ENCODE data around the gene LSM6.

LSM6 gene

DNA sequence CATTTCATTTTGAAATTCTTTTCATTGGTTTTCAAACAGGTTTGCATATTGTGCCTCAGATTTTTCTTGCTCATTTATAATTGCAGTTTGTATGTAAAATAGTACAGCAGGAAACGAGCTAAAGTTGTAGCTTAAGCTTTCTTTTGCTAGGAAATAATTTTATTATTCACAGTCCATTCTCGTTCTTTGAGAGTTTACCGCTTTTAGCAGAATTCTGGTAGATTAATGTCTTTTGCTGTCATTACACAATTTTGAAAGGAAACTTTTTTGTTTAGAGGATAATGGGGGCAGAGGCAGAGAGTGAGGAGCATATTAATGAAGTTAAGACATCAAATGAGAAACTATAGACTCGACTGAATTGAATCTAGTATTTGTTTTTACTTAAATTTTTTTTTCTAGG, 10.5 kb downstream of the LSM6 start:
- FAIRE-seq (no peak), DNase-seq (ENCODE audit: low spot score) (no peak)

GRCh38 chr4:146186596-146186995, 11.1 kb downstream of the LSM6 start:
- FAIRE-seq = no peak
- DNase-seq (ENCODE audit: low spot score) = no peak

- no peak for FAIRE-seq
- DNase-seq (ENCODE audit: low spot score) = no peak
Observed at GRCh38 chr4:146190456-146190855, 14.9 kb downstream of the LSM6 start.

- DNase-seq (ENCODE audit: low spot score) (no peak), FAIRE-seq (no peak)
Observed at GRCh38 chr4:146191766-146192458, 16.4 kb downstream of the LSM6 start.

DNA sequence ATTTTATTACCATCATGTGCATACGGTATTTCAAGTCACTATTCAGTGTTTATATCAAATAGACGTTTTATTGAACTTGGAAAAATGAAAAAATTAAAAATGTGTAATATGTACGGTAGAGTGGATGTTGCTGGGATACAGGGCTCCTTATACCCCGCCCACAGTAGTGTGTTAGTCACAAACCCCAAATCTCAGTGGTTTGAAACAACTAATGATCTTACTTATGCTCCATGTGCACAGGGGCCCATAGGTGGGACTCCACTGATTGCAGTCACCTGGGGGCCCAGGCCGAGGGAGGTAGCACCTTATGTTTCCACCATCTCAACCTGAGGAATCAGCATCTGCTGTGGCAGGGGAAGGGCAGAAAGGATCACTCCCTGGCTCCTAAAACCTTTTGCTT, 18.1 kb downstream of the LSM6 start:
- DNase-seq (ENCODE audit: low spot score) (no peak), FAIRE-seq (no peak)

GRCh38 chr4:146194212-146194611, 18.7 kb downstream of the LSM6 start:
- FAIRE-seq = no peak
- no peak for DNase-seq (ENCODE audit: low spot score)

- DNase-seq (ENCODE audit: low spot score) (no peak), FAIRE-seq (no peak)
Observed at GRCh38 chr4:146202665-146203064, 27.1 kb downstream of the LSM6 start.

DNA sequence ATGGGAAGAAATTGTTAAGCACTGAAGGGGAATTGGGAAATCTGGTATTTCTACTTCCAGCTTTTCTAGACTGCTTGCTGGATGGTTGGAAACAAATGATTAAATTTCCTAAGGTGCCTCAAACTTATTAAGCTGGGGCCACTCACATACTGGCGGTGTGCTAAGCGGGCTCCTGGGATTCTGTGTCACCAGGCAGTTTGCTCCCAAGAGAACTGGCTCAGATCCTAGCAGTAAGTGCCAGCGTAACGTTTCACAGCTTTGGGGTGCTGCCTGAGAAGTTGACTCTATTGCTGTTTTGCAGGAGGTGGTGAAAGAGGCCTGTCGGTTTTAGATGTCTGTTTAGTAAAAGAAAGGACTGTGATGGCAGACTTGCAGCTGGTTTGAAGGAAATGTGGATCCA, 31.9 kb downstream of the LSM6 start:
- DNase-seq (ENCODE audit: low spot score) (no peak), FAIRE-seq (no peak)

DNA sequence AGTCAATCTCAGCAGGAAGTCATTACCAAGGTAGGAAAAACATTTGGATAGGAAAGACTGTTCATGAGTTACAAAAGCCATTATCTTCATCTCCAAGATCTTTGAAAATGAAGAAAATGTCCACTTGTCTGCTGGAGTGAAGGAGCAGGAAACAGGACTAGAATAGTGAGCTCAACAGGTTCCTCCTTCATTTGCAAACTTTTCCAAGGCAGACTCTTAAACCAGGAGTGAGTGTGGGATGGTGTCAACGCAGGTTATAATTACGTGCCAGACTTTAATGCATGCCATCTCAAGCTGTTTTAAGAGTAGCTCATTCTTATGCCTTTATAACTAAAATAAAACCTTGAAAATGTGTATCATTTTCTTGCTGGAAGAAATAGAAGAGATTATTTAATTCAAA, 35.4 kb downstream of the LSM6 start:
- no peak for DNase-seq (ENCODE audit: low spot score)

DNA sequence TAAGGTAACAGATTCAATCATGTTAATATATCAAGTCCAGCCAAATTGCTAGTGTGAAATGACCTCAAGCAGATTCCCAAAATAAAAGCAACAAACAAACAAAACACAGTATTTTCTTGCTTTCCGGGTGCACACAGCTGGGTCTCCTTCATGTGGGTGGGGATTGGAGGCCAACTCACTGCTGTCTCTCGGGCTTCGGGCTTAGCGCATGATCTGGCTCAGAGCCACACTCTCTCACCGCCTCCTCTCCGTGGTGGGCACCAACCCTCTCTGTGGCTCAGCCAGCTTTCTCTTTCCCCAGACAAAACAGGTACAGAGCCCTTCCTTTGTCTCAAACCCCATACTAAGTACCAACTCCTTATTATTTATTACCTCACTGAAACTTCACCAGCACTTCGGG, 35.9 kb downstream of the LSM6 start:
- DNase-seq (ENCODE audit: low spot score) = peak; percentile 13
- FAIRE-seq = no peak

More for the DNA sequence above, 35.4 kb downstream of the LSM6 start:
- no peak for FAIRE-seq

GRCh38 chr4:146212781-146213180, 37.3 kb downstream of the LSM6 start:
- no peak for FAIRE-seq
- DNase-seq (ENCODE audit: low spot score) = no peak

- FAIRE-seq (no peak), DNase-seq (ENCODE audit: low spot score) (no peak)
Observed at GRCh38 chr4:146214238-146214637, 38.7 kb downstream of the LSM6 start, which contains the start of gene REELD1. REELD1 (plus strand) TSS chr4:146214538; CDS start chr4:146216953, 2,415 bp downstream.

- no peak for FAIRE-seq
- peak; percentile 61 for DNase-seq (ENCODE audit: low spot score)
Observed at GRCh38 chr4:146222313-146222712, 46.8 kb downstream of the LSM6 start.

DNA sequence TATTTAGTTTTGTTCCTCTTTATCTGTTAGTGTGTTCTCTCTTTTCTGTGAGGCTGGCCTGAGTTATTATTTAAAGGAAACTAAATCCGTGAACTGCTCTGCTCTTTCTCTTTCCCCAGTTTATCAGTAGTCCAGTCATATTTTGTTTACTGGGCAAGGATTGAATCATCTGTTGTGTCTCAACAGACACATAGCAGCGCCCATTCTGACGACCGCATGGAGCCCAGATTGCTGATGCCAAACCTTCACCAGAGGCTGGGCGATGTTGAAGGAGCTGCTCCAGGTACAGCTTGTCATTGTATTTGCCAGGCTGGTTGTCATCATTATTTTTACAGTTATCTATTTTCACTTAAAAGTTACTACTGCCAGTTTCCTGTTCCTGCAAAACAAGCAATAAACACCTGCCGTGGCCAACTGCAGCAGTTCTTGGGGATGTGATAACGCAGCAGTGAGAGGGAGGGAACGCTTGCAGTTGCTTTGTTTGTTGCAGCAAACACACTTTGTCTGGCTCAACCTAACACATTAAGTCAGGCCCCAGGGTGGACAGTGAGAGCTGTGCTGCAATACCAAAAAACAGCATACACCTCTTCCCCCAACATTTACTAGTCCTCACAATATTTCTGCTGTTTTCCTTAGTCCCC, 48.9 kb downstream of the LSM6 start:
- no peak for FAIRE-seq
- DNase-seq (ENCODE audit: low spot score) = no peak

DNA sequence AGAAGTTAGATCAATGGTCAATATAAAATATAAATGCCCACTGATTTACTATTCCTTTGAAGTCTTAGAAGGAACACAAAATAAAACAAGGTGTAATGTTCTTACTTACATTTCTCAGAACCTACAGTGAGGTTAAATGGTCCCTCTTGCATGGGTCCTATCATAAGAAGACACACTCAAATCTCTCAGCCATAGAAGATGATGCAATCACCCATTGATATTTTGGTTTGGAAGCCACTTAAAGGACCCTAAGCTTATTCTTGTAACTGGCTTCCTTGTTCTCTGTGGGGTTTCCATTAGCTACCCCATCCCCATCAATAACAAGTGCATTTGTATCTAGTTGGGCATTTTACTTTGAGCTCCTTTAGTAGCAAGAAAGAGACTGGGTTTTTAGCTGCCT, 53.9 kb downstream of the LSM6 start:
- FAIRE-seq = no peak

GRCh38 chr4:146232131-146232722, 56.7 kb downstream of the LSM6 start:
- FAIRE-seq = no peak
- DNase-seq (ENCODE audit: low spot score) = no peak

More for the DNA sequence above, 53.9 kb downstream of the LSM6 start:
- no peak for DNase-seq (ENCODE audit: low spot score)

DNA sequence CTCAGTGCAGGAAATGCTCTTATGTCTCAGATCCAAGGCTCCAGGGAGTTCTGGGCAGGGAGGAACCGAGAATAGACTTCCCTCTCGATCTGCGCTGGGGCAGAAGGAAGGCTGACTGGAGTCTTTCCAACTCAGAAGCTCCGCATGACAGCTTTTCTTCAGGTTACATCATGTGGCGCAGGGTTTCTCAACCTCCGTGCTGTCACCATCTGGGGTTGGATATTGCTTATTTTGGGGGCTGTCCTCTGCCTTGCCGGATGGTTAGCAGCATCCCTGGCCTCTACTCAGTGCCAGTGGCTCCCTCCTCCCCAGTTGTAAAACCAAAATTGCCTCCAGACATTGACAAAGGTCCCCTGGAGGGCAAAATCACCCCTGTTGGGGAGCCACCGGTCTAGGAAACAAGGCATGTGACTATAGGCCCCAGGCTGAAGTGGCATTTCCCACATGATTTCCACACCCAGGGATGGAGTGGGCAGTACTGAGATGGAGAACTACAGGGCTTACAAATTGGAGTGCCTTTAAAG, 60.2 kb downstream of the LSM6 start:
- no peak for FAIRE-seq
- no peak for DNase-seq (ENCODE audit: low spot score)

- DNase-seq (ENCODE audit: low spot score) (no peak), FAIRE-seq (no peak)
Observed at GRCh38 chr4:146236216-146236615, 60.7 kb downstream of the LSM6 start.

DNA sequence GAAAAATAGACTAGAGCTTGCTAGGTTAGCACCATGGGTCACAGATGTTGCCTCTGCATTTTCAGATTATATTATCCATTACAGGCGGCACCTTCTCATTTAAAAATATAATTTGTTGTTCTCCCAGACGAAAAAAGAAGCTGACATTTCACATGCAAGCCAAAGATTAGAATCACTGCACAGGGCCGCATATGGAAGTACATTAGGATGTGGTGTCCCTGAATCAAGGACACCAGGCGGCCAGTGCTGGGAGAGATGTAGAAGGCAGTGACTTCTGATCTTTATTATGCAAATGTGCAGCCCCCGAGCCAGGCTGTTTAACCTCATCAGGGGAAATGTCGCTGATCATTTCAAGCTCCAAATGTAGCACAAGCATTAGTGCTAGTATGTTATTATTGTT, 61.6 kb downstream of the LSM6 start:
- no peak for DNase-seq (ENCODE audit: low spot score)
- FAIRE-seq = no peak

DNA sequence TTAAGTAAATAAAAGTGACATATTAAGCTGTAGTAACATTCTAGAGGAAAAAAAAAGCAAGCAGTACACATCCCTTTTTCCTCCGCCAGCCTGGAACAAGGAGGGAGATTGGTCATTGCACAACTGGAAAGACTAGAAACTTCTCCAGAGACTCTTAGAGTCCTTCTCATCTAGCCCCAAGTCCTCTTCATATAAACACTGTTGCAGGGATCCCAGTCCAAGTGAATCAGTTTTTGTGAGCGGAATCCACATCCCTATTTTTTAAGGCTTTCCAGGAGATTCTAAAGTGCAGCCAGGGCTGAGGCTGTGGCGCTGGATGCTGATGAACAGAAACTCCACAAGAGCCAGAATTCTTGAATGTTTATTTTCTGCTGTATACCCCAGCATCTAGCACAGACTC, 62.6 kb downstream of the LSM6 start:
- FAIRE-seq = no peak
- no peak for DNase-seq (ENCODE audit: low spot score)

Data from urothelium cell line (cell line).